Coronary artery (tissue), 2 donors: ENCODE data around the gene REC114.

Source experiments
- DNase-seq: peaks from one replicate; pipeline ENCODE4 v3.0.0-alpha.2; 2017; ENCODE audit warnings: low spot score
- H3K27ac ChIP-seq, 2 donors: fragments of 200-600 bp; sonication (generic); one replicate each; pipeline ENCODE4 v1.5.1; 2016 to 2019
- H3K4me3 ChIP-seq: fragments of 200-600 bp; sonication (generic); 2 replicates; pipeline ENCODE4 v1.5.1; 2016; ENCODE audit warnings: mild to moderate bottlenecking, moderate library complexity
- CTCF ChIP-seq: fragments of 200-600 bp; sonication (generic); IDR thresholded peaks from one replicate; pipeline ENCODE4 v1.5.1; 2019; ENCODE audit warnings: antibody characterized with exemption

The REC114 gene

GRCh38 chr15:73578026-73578425, 135.1 kb downstream of the REC114 start:
- no peak for DNase-seq
- no peak for TF ChIP-seq CTCF
- Histone ChIP-seq H3K4me3 (no peak overlapping the region), H3K27ac (no peak overlapping the region)

GRCh38 chr15:73582851-73583379, 140.0 kb downstream of the REC114 start:
- no peak for TF ChIP-seq CTCF
- Histone ChIP-seq H3K4me3 (no peak overlapping the region), H3K27ac (no peak overlapping the region)
- DNase-seq, result no peak

DNA sequence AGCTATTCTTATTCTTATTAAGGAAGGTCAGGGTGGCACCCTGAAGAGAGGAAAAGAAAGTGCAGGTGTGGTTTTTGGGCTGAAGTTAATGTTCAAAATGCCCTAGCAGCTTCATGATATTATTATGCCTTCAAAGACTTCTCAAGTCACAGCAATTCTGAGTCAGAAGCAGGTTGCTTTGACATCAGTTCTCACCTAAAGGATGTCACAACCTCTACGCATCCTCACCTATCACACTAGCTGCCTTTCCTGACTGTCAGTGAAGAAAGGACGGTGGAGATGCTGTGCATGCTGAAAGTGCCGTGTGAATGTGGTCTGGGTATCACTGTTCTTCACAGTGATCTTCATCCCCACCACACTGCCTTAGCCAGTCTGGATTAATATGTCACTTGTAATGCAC, 140.6 kb downstream of the REC114 start:
- TF ChIP-seq CTCF, result no peak

DNA sequence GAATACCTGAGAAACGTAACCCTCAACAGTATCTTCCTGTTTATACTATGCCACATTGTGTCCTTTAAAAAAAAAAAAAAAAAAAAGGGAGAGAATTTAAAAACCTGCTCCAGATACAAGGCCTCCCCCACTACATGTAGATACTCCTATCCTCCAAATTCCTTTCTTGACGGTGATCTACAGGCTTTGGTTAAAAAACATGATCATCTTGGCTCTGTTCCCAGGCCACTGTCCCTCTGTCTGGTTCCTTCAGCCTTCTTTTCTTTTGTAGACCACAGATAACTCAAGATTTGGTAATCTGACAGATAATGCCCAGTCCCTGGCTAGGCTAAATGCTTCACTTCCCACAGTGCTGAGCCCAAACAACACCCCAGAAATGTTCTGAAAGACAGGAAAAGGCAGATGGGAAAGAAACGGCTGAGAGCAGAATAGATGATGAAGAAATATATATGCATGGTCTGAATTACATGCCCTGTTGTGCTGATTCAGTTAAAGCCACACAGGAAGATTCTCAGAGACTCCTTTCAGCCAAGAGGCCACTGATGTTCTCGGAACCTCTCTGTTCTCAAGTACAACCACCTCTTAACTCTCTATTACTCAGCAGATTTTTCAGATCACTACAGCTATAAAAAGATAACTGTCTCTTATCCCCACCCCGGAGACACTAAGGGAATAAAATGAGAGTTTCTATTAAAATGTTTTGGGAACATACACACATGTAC, 141.9 kb downstream of the REC114 start:
- no peak for DNase-seq
- no peak for TF ChIP-seq CTCF
- Histone ChIP-seq H3K4me3 (no peak overlapping the region), H3K27ac (no peak overlapping the region)

More for the DNA sequence above, 140.6 kb downstream of the REC114 start:
- no peak for DNase-seq
- Histone ChIP-seq H3K4me3 (no peak overlapping the region), H3K27ac (no peak overlapping the region)

DNA sequence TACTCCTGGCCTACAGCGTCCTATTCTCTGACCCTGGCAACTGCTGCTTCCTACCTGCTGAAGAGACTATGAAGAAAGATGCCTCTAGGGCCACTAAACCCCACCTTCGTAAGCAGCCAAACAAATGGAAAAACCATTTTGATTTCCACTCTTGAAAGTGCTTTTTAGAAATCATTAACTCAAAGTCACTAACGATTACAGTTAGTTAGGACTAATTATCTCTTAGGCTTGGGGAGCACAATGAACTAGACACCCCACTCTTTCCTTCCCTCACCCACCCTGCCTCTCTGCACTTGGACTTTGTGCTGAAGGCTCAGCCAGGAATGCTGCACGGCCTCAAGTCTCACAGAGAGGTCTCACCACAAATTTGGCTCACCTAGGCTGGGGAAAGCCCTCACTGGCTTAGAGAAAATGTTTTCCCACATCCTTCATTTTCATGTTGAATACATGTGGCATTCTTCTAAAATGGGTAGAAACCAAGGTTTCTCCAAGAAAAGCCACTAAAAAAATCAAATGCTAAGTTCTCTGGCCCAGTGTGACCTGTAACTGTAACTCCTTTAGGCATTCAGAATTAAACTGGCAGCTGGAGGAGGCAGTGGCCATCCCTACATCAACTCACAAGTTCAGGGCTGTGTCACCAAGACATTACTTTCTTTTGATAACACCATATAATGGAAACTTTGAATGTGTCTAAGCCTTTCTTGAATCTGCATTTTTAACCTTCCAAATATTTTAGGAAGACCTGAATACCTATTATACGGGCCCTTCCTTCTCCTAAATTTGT, 143.1 kb downstream of the REC114 start:
- no peak for DNase-seq
- Histone ChIP-seq H3K27ac (no peak overlapping the region), H3K4me3 (no peak overlapping the region)
- no peak for TF ChIP-seq CTCF

DNA sequence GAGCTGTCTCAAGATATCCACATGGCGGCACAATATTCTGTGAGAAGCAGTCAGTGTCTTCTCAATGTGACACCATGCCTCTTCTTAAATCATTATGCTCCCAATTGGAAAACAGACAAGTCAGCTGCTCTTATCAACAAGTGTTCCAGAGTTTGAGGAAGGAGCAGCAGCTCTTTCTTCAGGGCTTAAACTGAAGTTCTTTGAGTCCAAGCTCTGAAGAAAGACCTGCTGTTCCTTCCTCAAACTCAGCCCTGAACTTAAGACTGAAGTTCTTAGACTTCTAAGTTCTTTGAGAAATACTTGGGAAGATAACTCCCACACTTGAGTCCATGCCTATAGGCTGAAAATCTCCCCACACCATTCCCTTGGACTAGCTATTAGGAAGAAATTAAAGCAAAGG, 146.8 kb downstream of the REC114 start:
- no peak for DNase-seq
- Histone ChIP-seq H3K27ac (no peak overlapping the region), H3K4me3 (no peak overlapping the region)
- no peak for TF ChIP-seq CTCF
